Gastrocnemius medialis (tissue), 4 donors: ENCODE data around the gene BCR.

Experiments used
- POLR2A ChIP-seq, 2 donors: fragments of 450-650 bp; IDR thresholded peaks; one replicate each; pipeline ENCODE4 v1.6.1; 2017; ENCODE audit warnings: antibody characterized with exemption in 2 of 2, mild to moderate bottlenecking in 2 of 2, moderate library complexity in 2 of 2
- TF ChIP-seq, protein P1 (sequence below), 5 experiments: fragments of 450-650 bp in 3 of 5; fragments of 200-600 bp in 2 of 5; sonication (generic) in 2 of 5; IDR thresholded peaks in 4 of 5; conservative IDR thresholded peaks in 1 of 5; 1 replicate in 4 of 5; 2 replicates in 1 of 5; pipeline ENCODE4 v1.5.1; 2016 to 2019; ENCODE audit warnings: antibody characterized with exemption in 5 of 5, mild to moderate bottlenecking in 3 of 5, moderate library complexity in 3 of 5

GRCh38 chr22:23137468-23137867 lies 42.8 kb upstream of the BCR start:
- no peak for TF ChIP-seq POLR2A (IDR thresholded peaks at IDR 0.05)
- TF ChIP-seq, protein P1, sequence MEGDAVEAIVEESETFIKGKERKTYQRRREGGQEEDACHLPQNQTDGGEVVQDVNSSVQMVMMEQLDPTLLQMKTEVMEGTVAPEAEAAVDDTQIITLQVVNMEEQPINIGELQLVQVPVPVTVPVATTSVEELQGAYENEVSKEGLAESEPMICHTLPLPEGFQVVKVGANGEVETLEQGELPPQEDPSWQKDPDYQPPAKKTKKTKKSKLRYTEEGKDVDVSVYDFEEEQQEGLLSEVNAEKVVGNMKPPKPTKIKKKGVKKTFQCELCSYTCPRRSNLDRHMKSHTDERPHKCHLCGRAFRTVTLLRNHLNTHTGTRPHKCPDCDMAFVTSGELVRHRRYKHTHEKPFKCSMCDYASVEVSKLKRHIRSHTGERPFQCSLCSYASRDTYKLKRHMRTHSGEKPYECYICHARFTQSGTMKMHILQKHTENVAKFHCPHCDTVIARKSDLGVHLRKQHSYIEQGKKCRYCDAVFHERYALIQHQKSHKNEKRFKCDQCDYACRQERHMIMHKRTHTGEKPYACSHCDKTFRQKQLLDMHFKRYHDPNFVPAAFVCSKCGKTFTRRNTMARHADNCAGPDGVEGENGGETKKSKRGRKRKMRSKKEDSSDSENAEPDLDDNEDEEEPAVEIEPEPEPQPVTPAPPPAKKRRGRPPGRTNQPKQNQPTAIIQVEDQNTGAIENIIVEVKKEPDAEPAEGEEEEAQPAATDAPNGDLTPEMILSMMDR (IDR thresholded peaks at IDR 0.05 in 4 of 5, conservative IDR thresholded peaks at IDR 0.05 in 1 of 5), result no peak
